Skeletal muscle satellite cell (primary cell): Measurements from ENCODE around the gene UBL4A.
A peak's percentile ranks its signal among the peaks of the same experiment; 100 is the strongest.

Experiments used
- H3K27me3 ChIP-seq: 2 replicates; pipeline ENCODE4 v1.7.0; 2013; ENCODE audit warnings: low read length; ENCODE audit not compliant: control insufficient read depth, insufficient read depth
- H3K36me3 ChIP-seq: 2 replicates; pipeline ENCODE4 v1.7.0; 2013; ENCODE audit warnings: mild to moderate bottlenecking, control low read depth, low read length; ENCODE audit not compliant: insufficient read depth
- H3K4me1 ChIP-seq: 2 replicates; pipeline ENCODE4 v1.7.0; 2013; ENCODE audit warnings: low read length; ENCODE audit not compliant: control insufficient read depth, insufficient read depth
- H3K4me2 ChIP-seq: 2 replicates; pipeline ENCODE4 v1.7.0; 2013; ENCODE audit warnings: mild to moderate bottlenecking, low read length
- H3K4me3 ChIP-seq: 2 replicates; pipeline ENCODE4 v1.7.0; 2013; ENCODE audit warnings: low read length
- H3K9ac ChIP-seq: 2 replicates; pipeline ENCODE4 v1.7.0; 2013; ENCODE audit warnings: mild to moderate bottlenecking, low read depth, low read length, moderate library complexity
- H3K9me3 ChIP-seq: replicated peaks from 2 replicates; pipeline ENCODE4 v1.7.0; 2013; ENCODE audit warnings: mild to moderate bottlenecking, control low read depth, low read length

The UBL4A gene

DNA sequence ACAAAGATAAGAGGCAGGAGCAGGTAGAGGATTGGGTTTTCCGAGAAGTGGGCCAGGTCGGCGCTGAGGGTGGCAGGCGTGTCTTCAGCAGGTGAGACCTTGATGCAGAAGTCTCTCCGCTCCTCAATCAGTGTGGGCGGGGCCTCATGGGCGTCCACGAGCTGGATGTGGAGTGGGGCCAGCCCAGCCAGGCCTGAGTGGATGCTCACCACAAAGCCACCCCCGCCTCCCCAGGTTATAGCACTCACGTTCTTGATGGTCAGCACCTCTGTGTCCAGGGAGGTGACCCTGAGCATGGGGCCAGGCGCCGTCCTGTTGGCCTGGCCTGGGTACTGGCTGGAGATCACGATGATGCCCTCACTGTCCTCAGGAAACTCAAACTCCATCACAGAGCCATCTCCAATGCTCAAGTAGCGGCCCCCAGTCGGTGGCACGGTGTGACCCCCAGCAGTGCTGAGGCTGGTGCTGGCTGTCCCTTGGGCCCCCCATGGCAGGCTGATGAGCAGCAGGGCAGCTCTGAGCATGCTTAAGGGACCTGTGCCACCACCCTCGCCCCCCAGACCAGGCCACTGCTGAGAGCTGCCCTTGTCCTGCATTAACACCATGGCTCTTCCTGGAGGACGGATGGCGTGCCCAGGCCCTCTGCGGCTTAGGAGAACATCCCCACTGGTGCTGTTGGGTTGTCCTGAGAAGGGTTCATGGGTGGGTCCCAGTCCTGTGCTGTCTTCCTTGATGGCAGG, 2.1 kb upstream of the UBL4A start:
- no peaks in the 10 kb centered on the region for H3K27me3 ChIP-seq
- H3K4me2 ChIP-seq: peak overlapping the region; percentile 86
- no peak overlapping the region for H3K9ac ChIP-seq
- H3K36me3 ChIP-seq: peaks cover 24% of the 10 kb centered on the region
- no peak overlapping the region for H3K4me3 ChIP-seq
- H3K4me1 ChIP-seq: peaks cover 27% of the 10 kb centered on the region
- no peaks in the 10 kb centered on the region for H3K9me3 ChIP-seq

DNA sequence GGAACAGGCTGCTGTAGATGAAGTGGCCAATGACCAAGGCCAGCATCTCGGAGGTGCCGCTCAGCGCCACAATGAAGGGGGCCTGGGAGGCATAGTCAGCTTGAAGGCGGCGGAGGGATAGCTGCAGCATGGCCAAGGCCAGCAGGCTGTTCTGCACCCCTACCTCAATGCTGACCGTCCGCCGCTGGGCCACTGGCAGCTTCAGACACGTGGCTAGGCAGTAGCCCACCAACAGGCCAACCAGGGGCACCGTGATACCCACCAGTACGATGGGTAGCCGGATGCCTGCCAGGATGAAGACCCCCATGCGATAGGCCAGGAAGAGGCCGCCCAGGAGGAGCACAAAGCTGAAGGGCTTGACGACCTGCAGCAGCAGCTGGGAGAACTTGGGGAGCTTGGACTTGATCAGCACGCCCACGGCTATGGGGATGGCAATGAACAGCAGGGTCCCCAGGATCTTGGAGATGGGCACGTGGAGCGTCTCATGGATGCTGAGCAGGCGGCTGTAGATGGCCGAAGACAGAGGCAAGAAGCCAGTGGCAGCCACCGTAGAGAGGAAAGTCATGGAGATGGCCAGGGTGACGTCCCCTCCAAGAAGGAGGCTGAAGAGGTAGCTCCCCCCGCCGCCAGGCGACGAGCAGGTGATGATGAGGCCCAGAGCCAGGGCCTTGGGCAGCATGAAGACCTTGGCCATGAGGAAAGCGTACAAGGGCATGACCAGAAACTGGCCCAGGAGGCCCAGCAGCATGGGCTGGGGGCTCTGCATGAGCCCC, 1.3 kb upstream of the UBL4A start:
- H3K9ac ChIP-seq: no peak overlapping the region
- H3K4me1 ChIP-seq: peaks cover 27% of the 10 kb centered on the region
- H3K36me3 ChIP-seq: peaks cover 26% of the 10 kb centered on the region
- H3K4me3 ChIP-seq: no peak overlapping the region
- no peaks in the 10 kb centered on the region for H3K9me3 ChIP-seq
- no peak overlapping the region for H3K4me2 ChIP-seq
- no peaks in the 10 kb centered on the region for H3K27me3 ChIP-seq

DNA sequence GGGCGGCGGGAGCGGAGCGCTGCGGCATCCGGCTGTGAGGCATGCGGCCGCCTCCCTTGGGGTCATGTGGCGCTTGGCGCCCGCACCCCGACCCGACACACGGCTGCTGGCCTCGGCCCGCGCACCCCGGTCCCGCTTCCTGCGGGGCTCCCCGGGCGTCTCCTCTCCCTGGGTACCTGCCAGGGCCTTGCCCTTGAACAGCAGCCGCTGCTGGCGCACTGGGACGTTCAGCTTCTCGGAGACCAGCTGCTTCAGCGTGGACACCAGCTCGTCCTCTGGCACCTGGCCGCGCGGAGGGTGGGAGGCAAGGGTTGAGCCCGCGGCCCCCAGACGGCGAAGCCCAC, 391 bp downstream of the UBL4A start:
- H3K9me3 ChIP-seq: no peaks in the 10 kb centered on the region
- peak overlapping the region; percentile 85 for H3K4me2 ChIP-seq
- H3K4me3 ChIP-seq: peak overlapping the region; percentile 77
- peak overlapping the region; percentile 73 for H3K9ac ChIP-seq
- H3K27me3 ChIP-seq: no peaks in the 10 kb centered on the region
- peaks cover 27% of the 10 kb centered on the region for H3K4me1 ChIP-seq
- H3K36me3 ChIP-seq: peaks cover 26% of the 10 kb centered on the region

DNA sequence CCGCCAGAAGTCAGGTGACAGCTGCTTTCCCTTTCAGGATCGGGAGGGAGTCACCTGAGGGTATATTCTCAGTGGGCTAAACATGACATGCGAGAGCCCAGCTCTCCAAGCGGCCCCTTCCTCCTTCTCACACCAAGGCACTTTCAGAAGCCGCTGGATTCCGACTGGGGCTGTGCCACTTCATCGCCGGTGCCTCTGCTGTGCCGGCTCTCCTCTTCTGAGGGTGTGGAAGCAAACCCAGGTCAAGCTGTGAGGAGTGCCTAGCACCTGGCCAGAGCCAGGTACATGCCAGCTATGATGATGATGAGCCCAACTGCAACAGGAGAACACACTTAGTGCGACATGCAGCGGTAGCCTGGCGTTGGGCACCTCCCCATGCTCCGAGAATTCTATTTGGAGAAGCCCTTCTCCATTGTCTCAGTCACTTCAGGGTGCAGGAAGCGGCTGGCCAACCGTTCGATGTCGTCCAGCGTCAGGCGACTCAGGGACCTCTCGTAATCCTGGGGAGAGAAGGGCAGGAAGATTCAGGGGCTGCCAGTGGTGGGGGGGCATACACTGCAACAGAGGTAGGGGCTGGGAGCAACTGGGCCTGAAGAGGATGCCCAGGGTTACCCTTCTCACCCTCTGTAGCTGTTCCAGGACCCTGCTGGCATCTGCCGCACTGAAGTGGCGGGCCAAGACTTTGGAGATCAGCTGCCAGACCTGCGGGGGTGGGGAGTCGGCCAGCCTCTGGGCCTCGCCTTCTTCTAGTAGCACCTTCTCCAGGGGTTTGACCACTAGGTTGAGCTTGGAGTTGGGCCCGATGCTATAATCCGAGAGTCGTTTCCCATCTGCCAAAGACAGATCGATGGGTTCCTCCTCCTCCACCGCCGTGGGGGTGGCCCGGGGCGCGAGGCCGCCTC, 1.0 kb downstream of the UBL4A start:
- Histone ChIP-seq H3K36me3 (peaks cover 26% of the 10 kb centered on the region), H3K4me3 (peak overlapping the region; percentile 77), H3K9me3 (no peaks in the 10 kb centered on the region), H3K9ac (peak overlapping the region; percentile 73), H3K4me1 (peaks cover 27% of the 10 kb centered on the region), H3K4me2 (peak overlapping the region; percentile 85), H3K27me3 (no peaks in the 10 kb centered on the region)

DNA sequence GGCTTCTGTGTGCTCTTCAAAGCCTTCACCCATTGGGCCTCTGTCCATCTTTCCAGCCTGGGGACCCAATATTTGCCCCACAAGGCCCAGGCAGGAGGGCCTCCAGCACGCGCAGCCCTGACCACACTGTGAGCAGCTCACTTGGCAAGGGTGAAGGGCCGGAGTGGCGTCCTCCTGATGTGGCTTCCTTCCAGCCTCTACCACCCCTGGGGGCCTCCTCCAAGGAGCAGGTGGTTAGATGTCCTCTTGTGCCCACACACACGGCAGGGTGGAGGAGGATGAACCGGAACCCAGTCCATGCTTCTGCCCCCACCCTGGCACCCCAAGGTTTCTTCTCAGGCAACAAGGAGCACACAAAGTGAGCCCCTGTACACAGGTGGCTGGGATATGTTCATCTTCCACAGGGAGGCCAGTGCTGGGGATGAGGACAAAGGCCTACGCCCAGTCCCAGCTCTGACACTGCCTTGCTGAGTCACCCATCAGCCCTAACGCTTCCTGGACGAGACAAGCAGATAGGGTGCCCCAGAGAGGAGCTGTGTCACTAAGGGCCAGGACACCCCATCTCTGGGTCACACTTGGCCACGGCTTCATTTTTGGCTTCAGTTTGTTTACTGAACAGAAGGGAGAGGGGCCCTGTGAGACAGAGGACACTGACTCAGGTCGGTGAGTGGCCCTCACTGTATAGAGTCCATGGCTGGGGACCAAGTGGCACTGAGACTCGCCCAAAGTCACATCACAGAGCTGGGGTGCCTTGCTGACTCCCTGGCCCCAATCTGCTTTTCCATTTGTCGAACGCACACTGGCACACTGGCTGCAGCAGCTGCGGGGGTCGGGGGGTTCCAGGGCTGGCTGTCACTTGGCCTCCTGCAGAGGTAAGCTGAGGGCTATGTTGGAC, 1.9 kb downstream of the UBL4A start:
- H3K4me3 ChIP-seq: peak overlapping the region; percentile 77

DNA sequence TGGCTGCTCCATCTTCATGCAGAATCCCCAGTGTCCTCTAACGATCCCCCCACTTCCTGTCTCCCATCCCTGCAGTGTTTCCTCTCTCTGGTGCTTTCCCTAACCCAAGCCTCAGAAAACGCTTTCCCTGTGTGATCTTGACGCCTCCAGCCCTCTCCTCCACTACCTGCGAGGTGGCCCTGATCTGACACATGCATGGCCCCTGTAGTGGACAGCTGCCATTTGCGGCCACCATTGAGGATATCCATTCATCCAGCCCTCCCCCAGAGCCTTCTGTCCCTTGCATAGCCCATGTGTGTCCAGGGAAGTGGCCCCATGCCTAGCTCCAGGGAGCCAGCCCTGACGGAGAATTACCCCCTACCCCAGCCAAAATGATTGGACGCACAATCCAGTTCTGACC, 3.1 kb downstream of the UBL4A start:
- H3K4me3 ChIP-seq: no peak overlapping the region
- H3K4me2 ChIP-seq: no peak overlapping the region
- H3K9me3 ChIP-seq: no peaks in the 10 kb centered on the region
- peaks cover 21% of the 10 kb centered on the region for H3K36me3 ChIP-seq
- H3K4me1 ChIP-seq: peaks cover 30% of the 10 kb centered on the region
- no peak overlapping the region for H3K9ac ChIP-seq
- no peaks in the 10 kb centered on the region for H3K27me3 ChIP-seq

More for the DNA sequence above, 1.9 kb downstream of the UBL4A start:
- H3K27me3 ChIP-seq: no peaks in the 10 kb centered on the region
- no peak overlapping the region for H3K9ac ChIP-seq
- H3K4me1 ChIP-seq: peaks cover 27% of the 10 kb centered on the region
- no peaks in the 10 kb centered on the region for H3K9me3 ChIP-seq
- H3K4me2 ChIP-seq: peak overlapping the region; percentile 85
- peaks cover 26% of the 10 kb centered on the region for H3K36me3 ChIP-seq

DNA sequence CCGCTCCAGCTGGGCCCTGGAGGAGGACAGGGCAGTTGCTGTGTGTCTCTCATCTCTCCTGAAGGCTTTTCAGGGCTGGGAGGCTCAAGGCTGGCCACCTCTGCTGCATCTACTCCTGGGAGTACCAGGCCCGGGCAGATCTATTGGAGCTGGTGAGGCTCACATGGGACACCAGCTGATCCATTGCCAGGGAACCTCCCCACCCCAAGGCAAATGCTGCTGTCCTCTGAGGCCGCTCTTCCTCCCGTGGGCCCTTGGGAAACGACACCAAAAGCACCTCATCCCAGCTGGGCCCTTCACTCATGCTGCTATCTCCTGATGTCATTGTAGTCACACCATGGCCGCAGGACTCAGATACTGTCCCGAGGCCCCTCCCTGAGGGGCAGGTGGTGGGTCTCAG, 3.6 kb downstream of the UBL4A start:
- Histone ChIP-seq H3K4me3 (no peak overlapping the region), H3K9me3 (no peaks in the 10 kb centered on the region), H3K36me3 (peaks cover 15% of the 10 kb centered on the region), H3K9ac (no peak overlapping the region), H3K4me2 (no peak overlapping the region), H3K27me3 (no peaks in the 10 kb centered on the region), H3K4me1 (peaks cover 35% of the 10 kb centered on the region)

DNA sequence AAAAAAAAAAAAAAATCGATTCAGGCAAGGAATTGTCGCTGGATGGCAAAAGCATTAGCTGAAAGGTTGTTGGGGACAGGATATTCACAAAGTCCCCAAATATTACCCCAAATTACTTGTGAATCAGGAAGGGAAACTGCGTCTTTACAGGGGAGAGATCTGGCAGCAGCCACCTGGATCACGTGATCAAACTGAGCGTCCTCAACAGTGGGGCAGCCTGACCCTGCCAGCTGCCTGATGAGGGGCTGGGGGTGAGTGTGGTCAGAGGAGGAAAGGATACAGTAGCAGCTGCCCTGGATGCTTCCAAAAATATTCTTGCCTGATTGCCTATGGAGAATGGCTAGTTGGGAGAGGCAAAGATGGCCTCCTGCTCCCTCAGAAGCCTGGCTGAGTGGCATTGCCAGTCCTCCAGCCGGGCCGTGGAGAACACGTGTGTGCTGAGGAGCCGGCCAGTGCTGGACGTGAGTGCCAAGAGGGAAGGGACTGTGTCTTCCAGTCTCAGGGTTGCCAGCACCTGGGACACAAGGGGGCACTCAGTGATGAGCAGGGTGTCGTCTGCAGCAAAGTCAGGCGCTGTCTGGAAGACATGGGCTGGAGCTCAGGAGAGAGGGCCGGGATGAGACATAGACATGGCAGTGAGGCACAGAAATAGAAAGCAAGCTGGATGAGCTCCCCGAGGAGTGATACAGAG, 4.4 kb downstream of the UBL4A start:
- H3K9me3 ChIP-seq: no peaks in the 10 kb centered on the region
- no peak overlapping the region for H3K9ac ChIP-seq
- H3K27me3 ChIP-seq: no peaks in the 10 kb centered on the region
- peaks cover 33% of the 10 kb centered on the region for H3K4me1 ChIP-seq
- no peak overlapping the region for H3K4me3 ChIP-seq
- H3K4me2 ChIP-seq: no peak overlapping the region
- H3K36me3 ChIP-seq: peaks cover 13% of the 10 kb centered on the region

DNA sequence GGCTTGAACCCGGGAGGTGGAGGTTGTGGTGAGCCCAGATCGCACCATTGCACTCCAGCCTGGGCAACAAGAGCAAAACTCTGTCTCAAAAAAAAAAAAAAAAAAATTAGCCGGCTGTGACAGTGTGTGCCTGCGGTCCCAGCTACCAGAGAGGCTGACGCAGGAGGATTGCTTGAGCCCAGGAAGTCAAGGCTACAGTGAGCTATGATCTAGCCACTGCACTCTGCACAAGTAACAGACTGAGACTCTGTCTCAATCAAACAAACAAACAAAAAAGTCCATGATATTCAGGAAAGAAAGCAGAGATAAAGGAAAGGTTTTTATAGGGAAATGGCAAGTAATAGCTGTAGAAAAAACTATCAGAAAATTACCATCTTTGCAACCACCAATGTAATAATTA, 5.2 kb downstream of the UBL4A start:
- Histone ChIP-seq H3K9me3 (no peaks in the 10 kb centered on the region), H3K4me1 (peaks cover 29% of the 10 kb centered on the region), H3K36me3 (peaks cover 13% of the 10 kb centered on the region), H3K4me2 (no peak overlapping the region), H3K27me3 (no peaks in the 10 kb centered on the region), H3K4me3 (no peak overlapping the region), H3K9ac (no peak overlapping the region)
